ENCODE measurements around the gene ITPKC. TPM values are rescaled to one million over a fixed set of nuclear protein-coding genes. Genes with fewer than 3 reads are reported as not detected.

The ITPKC gene
- total RNA-seq, 1 donor from 2014 or later: 6.5 TPM

DNA sequence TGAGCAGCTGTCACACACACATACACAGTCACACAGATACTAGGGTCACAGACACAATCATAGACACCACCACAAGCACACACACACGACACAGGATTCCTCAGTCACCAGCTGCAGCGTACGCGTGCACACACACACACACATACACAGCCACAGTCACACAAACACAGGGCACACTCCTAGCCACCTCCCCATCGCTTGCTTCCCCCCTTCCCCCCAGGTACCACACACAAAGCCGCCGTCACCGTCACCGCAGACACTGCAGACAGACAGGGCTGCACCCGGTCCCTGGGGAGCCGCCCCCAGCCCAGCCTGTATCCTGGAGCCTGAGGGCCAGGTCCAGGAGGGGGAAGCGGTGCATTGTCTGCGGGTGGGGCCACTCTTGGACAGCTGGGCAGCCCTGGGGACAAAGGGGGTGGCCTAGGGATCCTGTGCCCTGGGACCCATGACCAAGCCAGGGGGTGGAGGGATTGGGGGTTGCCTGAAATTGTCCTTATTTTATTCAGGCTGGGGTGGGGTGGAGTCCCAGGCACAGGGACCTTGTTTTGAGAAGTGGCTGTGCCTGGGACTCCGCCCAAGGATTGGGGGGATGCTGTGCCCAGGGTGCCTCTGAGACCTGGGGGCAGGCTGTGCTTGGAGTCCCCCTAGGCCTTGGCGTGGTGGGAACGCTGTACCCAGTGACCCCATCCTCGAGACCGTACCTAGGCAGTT lies 27.4 kb upstream of the ITPKC start:
- peaks cover 13% of the 10 kb centered on the region for H3F3A ChIP-seq (ENCODE audit: low read depth)
- peak overlapping the region; percentile 95 for H3K4me2 ChIP-seq
- no peaks in the 10 kb centered on the region for H3K27me3 ChIP-seq
- H3K79me2 ChIP-seq (ENCODE audit: low read depth): peaks cover 20% of the 10 kb centered on the region
- H4K20me1 ChIP-seq (ENCODE audit: low read depth): peaks cover 17% of the 10 kb centered on the region
- H3K36me3 ChIP-seq: no peaks in the 10 kb centered on the region
- H3K4me3 ChIP-seq: peak overlapping the region; percentile 76
- H3K27ac Mint-ChIP-seq: no peak overlapping the region
- no peak for TF ChIP-seq EZH2 (IDR thresholded peaks at IDR 0.05)
- TF ChIP-seq, protein P1, sequence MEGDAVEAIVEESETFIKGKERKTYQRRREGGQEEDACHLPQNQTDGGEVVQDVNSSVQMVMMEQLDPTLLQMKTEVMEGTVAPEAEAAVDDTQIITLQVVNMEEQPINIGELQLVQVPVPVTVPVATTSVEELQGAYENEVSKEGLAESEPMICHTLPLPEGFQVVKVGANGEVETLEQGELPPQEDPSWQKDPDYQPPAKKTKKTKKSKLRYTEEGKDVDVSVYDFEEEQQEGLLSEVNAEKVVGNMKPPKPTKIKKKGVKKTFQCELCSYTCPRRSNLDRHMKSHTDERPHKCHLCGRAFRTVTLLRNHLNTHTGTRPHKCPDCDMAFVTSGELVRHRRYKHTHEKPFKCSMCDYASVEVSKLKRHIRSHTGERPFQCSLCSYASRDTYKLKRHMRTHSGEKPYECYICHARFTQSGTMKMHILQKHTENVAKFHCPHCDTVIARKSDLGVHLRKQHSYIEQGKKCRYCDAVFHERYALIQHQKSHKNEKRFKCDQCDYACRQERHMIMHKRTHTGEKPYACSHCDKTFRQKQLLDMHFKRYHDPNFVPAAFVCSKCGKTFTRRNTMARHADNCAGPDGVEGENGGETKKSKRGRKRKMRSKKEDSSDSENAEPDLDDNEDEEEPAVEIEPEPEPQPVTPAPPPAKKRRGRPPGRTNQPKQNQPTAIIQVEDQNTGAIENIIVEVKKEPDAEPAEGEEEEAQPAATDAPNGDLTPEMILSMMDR (IDR thresholded peaks at IDR 0.05): no peak
- no peak for TF ChIP-seq EZH2phosphoT487 (IDR thresholded peaks at IDR 0.05)
- H2AFZ ChIP-seq (replicated peaks): no peak overlapping the region
- peaks cover 4% of the 10 kb centered on the region for H3K27me3 Mint-ChIP-seq (ENCODE audit: insufficient read depth, low read depth)
- H3K27ac ChIP-seq: no peak overlapping the region
- H3K4me3 Mint-ChIP-seq: no peak overlapping the region
- peak overlapping the region; percentile 38 for H3K9ac ChIP-seq
- peaks cover 8% of the 10 kb centered on the region for H3K4me1 Mint-ChIP-seq
- H3K36me3 Mint-ChIP-seq: peaks cover 21% of the 10 kb centered on the region
- peak; percentile 51 for DNase-seq (ENCODE audit: low spot score)
- H3K9me3 ChIP-seq (ENCODE audit: low read depth): no peaks in the 10 kb centered on the region
- H3K4me1 ChIP-seq: peaks cover 5% of the 10 kb centered on the region
- H3K9me3 Mint-ChIP-seq: no peaks in the 10 kb centered on the region

GRCh38 chr19:40690050-40690692 lies 26.7 kb upstream of the ITPKC start, which contains the start of gene NUMBL:
Gene NUMBL, minus strand, starts transcription at chr19:40690651. Its CDS starts 168 bp downstream, at chr19:40690483.
- TF ChIP-seq EZH2 (IDR thresholded peaks at IDR 0.05): no peak
- no peak for TF ChIP-seq EZH2phosphoT487 (IDR thresholded peaks at IDR 0.05)
- TF ChIP-seq, protein P1 (IDR thresholded peaks at IDR 0.05): no peak

GRCh38 chr19:40690693-40691420 lies 26.1 kb upstream of the ITPKC start:
- H3K4me1 ChIP-seq: peaks cover 5% of the 10 kb centered on the region
- H3K9me3 ChIP-seq (ENCODE audit: low read depth): no peaks in the 10 kb centered on the region
- H3K27ac ChIP-seq: no peak overlapping the region
- no peaks in the 10 kb centered on the region for H3K36me3 ChIP-seq
- H3K9me3 Mint-ChIP-seq: no peaks in the 10 kb centered on the region
- peak overlapping the region; percentile 93 for H3K4me2 ChIP-seq
- H3K27me3 Mint-ChIP-seq (ENCODE audit: insufficient read depth, low read depth): peaks cover 4% of the 10 kb centered on the region
- H2AFZ ChIP-seq (replicated peaks): peak overlapping the region; percentile 94
- peaks cover 13% of the 10 kb centered on the region for H3F3A ChIP-seq (ENCODE audit: low read depth)
- peaks cover 20% of the 10 kb centered on the region for H3K79me2 ChIP-seq (ENCODE audit: low read depth)
- H3K36me3 Mint-ChIP-seq: peaks cover 13% of the 10 kb centered on the region
- peaks cover 17% of the 10 kb centered on the region for H4K20me1 ChIP-seq (ENCODE audit: low read depth)
- H3K4me3 Mint-ChIP-seq: peak overlapping the region; percentile 91
- no peak overlapping the region for H3K9ac ChIP-seq
- H3K4me3 ChIP-seq: peak overlapping the region; percentile 76
- TF ChIP-seq EZH2phosphoT487 (IDR thresholded peaks at IDR 0.05): no peak
- TF ChIP-seq EZH2 (IDR thresholded peaks at IDR 0.05): no peak
- TF ChIP-seq, protein P1 (IDR thresholded peaks at IDR 0.05): no peak
- peak; percentile 97 for DNase-seq (ENCODE audit: low spot score)
- no peaks in the 10 kb centered on the region for H3K27me3 ChIP-seq
- H3K4me1 Mint-ChIP-seq: peaks cover 8% of the 10 kb centered on the region
- H3K27ac Mint-ChIP-seq: peak overlapping the region; percentile 75

More at GRCh38 chr19:40690050-40690692, 26.7 kb upstream of the ITPKC start, which contains the start of gene NUMBL:
- Histone ChIP-seq H3K27ac (no peak within 1 kb of the TSS), H4K20me1 (ENCODE audit: low read depth) (peaks cover 17% of the 10 kb centered on the region), H3K4me1 (peaks cover 5% of the 10 kb centered on the region), H3K4me3 (peak within 1 kb of the TSS; percentile 76), H2AFZ (replicated peaks) (peak within 1 kb of the TSS; percentile 94), H3K9ac (peak within 1 kb of the TSS; percentile 38), H3K4me2 (peak within 1 kb of the TSS; percentile 95), H3K27me3 (no peaks in the 10 kb centered on the region), H3K79me2 (ENCODE audit: low read depth) (peaks cover 20% of the 10 kb centered on the region), H3K36me3 (no peaks in the 10 kb centered on the region), H3F3A (ENCODE audit: low read depth) (peaks cover 13% of the 10 kb centered on the region), H3K9me3 (ENCODE audit: low read depth) (no peaks in the 10 kb centered on the region)
- peaks cover 4% of the 10 kb centered on the region for H3K27me3 Mint-ChIP-seq (ENCODE audit: insufficient read depth, low read depth)
- peaks cover 8% of the 10 kb centered on the region for H3K4me1 Mint-ChIP-seq
- H3K36me3 Mint-ChIP-seq: peaks cover 20% of the 10 kb centered on the region
- peak within 1 kb of the TSS; percentile 91 for H3K4me3 Mint-ChIP-seq
- H3K27ac Mint-ChIP-seq: peak within 1 kb of the TSS; percentile 75
- no peak for DNase-seq (ENCODE audit: low spot score)
- H3K9me3 Mint-ChIP-seq: no peaks in the 10 kb centered on the region

Measured in neural progenitor cell (in vitro differentiated cells).